ENCODE measurements around the gene COL20A1. TPM values are rescaled to one million over a fixed set of nuclear protein-coding genes. Genes with fewer than 3 reads are reported as not detected.

COL20A1 gene
- total and polyA plus RNA-seq, 2 donors (not counting 1 experiment from before 2014, with no cell fraction given), result not detected

- ATAC-seq (ENCODE audit: low read depth) (no peak), DNase-seq (no peak)
- peaks cover 21% of the 10 kb centered on the region for H3K79me2 ChIP-seq (ENCODE audit: control insufficient read depth, insufficient read depth, low read length)
- no peaks in the 10 kb centered on the region for H3K9me3 Mint-ChIP-seq (ENCODE audit: insufficient read depth)
- H3K4me2 ChIP-seq (replicated peaks; ENCODE audit: low read depth, low read length, poor library complexity, severe bottlenecking), result no peak overlapping the region
- peaks cover 28% of the 10 kb centered on the region for H4K20me1 ChIP-seq (ENCODE audit: control insufficient read depth, insufficient read depth, low read length, poor library complexity, severe bottlenecking)
- no peak overlapping the region for H3K4me3 ChIP-seq (ENCODE audit: control extremely low read depth in 1 of 5, extremely low read depth in 1 of 5, insufficient read depth in 1 of 5, low read depth in 2 of 5, low read length in 4 of 5)
- no peaks in the 10 kb centered on the region for H3K27me3 Mint-ChIP-seq
- no peak overlapping the region for H3K4me3 Mint-ChIP-seq
- no peak overlapping the region for H3K27ac Mint-ChIP-seq
- H3K9me3 ChIP-seq (ENCODE audit: control extremely low read depth in 1 of 3, control insufficient read depth in 2 of 3, insufficient read depth in 1 of 3, low read length in 2 of 3), result no peaks in the 10 kb centered on the region
- H2AFZ ChIP-seq (ENCODE audit: insufficient read depth, low read depth, low read length, poor library complexity, severe bottlenecking), result no peak overlapping the region
- 98% methylated on average over 6 of the region's 6 CpGs for WGBS (ENCODE audit: insufficient coverage)
- H3K4me1 ChIP-seq (ENCODE audit: control insufficient read depth in 2 of 2, insufficient read depth in 2 of 2, low read length in 2 of 2), result no peaks in the 10 kb centered on the region
- no peak for TF ChIP-seq EZH2 (IDR thresholded peaks at IDR 0.05; ENCODE audit: borderline replicate concordance, insufficient read depth, low read depth, low read length, poor library complexity, severe bottlenecking)
- TF ChIP-seq CTCF (IDR thresholded peaks at IDR 0.05), result no peak
- no peaks in the 10 kb centered on the region for H3K27me3 ChIP-seq (replicated peaks in 1 of 4; ENCODE audit: control extremely low read depth in 1 of 4, control insufficient read depth in 3 of 4, insufficient read depth in 4 of 4, low read length in 3 of 4)
- ChIA-PET POLR2A (no interaction called here), CTCF (interaction anchor here (0.6 to 1.6 kb wide), 2 partner anchors 66 to 87 kb away, joined by 3 read pairs; no protein-coding TSS in a partner anchor)
- H3K4me1 Mint-ChIP-seq, result peaks cover 2% of the 10 kb centered on the region
- intact Hi-C loops (cut with micrococcal nuclease), result no loop called here
- H3K9ac ChIP-seq (ENCODE audit: low read length), result no peak overlapping the region
- no peak overlapping the region for H3K27ac ChIP-seq (ENCODE audit: low read length in 2 of 2)
- peaks cover 0 to 35% of the 10 kb centered on the region in 2 experiments for H3K36me3 ChIP-seq (replicated peaks in 1 of 2; ENCODE audit: control extremely low read depth in 1 of 2, control insufficient read depth in 1 of 2, extremely low read depth in 1 of 2, insufficient read depth in 2 of 2, low read length in 1 of 2)
Observed at GRCh38 chr20:63280371-63280770, 12.6 kb upstream of the COL20A1 start.

- no peak for TF ChIP-seq CTCF (IDR thresholded peaks at IDR 0.05)
- no peak for TF ChIP-seq EZH2 (IDR thresholded peaks at IDR 0.05; ENCODE audit: borderline replicate concordance, insufficient read depth, low read depth, low read length, poor library complexity, severe bottlenecking)
- WGBS (ENCODE audit: insufficient coverage), result 93% methylated on average over 16 of the region's 19 CpGs
- Histone ChIP-seq H3K4me1 (ENCODE audit: control insufficient read depth in 2 of 2, insufficient read depth in 2 of 2, low read length in 2 of 2) (no peaks in the 10 kb centered on the region), H3K79me2 (ENCODE audit: control insufficient read depth, insufficient read depth, low read length) (peaks cover 15% of the 10 kb centered on the region), H3K36me3 (replicated peaks in 1 of 2; ENCODE audit: control extremely low read depth in 1 of 2, control insufficient read depth in 1 of 2, extremely low read depth in 1 of 2, insufficient read depth in 2 of 2, low read length in 1 of 2) (peaks cover 0 to 35% of the 10 kb centered on the region in 2 experiments), H3K27me3 (replicated peaks in 1 of 4; ENCODE audit: control extremely low read depth in 1 of 4, control insufficient read depth in 3 of 4, insufficient read depth in 4 of 4, low read length in 3 of 4) (no peaks in the 10 kb centered on the region), H3K27ac (ENCODE audit: low read length in 2 of 2) (no peak overlapping the region), H2AFZ (ENCODE audit: insufficient read depth, low read depth, low read length, poor library complexity, severe bottlenecking) (no peak overlapping the region), H3K9me3 (ENCODE audit: control extremely low read depth in 1 of 3, control insufficient read depth in 2 of 3, insufficient read depth in 1 of 3, low read length in 2 of 3) (no peaks in the 10 kb centered on the region), H3K4me2 (replicated peaks; ENCODE audit: low read depth, low read length, poor library complexity, severe bottlenecking) (no peak overlapping the region), H3K9ac (ENCODE audit: low read length) (no peak overlapping the region), H4K20me1 (ENCODE audit: control insufficient read depth, insufficient read depth, low read length, poor library complexity, severe bottlenecking) (peaks cover 22% of the 10 kb centered on the region), H3K4me3 (ENCODE audit: control extremely low read depth in 1 of 5, extremely low read depth in 1 of 5, insufficient read depth in 1 of 5, low read depth in 2 of 5, low read length in 4 of 5) (no peak overlapping the region)
- intact Hi-C loops (cut with micrococcal nuclease), result no loop called here
- ChIA-PET CTCF (interaction anchor here (0.6 to 1.6 kb wide), 2 partner anchors 66 to 88 kb away, joined by 3 read pairs; no protein-coding TSS in a partner anchor), POLR2A (no interaction called here)
- no peak for ATAC-seq (ENCODE audit: low read depth)
- Mint-ChIP-seq H3K4me1 (peaks cover 1% of the 10 kb centered on the region), H3K9me3 (ENCODE audit: insufficient read depth) (no peaks in the 10 kb centered on the region), H3K4me3 (no peak overlapping the region), H3K27ac (no peak overlapping the region), H3K27me3 (no peaks in the 10 kb centered on the region)
- DNase-seq, result no peak
Observed at GRCh38 chr20:63280929-63281545, 11.9 kb upstream of the COL20A1 start.

All from B cell (primary cell).